HepG2 (cell line): ENCODE data around the gene GATC. TPM values are rescaled to one million over a fixed set of nuclear protein-coding genes. Genes with fewer than 3 reads are reported as not detected.

Experiments
- ATF5 ChIP-seq: sonication (generic); formaldehyde crosslinking; IDR thresholded peaks from 2 replicates; pipeline ENCODE4 v1.4.0; 2020; ENCODE audit warnings: mild to moderate bottlenecking, low read depth, missing genetic modification reagents
- ATF6 ChIP-seq: sonication (generic); formaldehyde crosslinking; conservative IDR thresholded peaks from 2 replicates; pipeline ENCODE4 v1.4.0; 2020; ENCODE audit warnings: missing genetic modification reagents
- DZIP1 ChIP-seq: sonication (generic); formaldehyde crosslinking; IDR thresholded peaks from 2 replicates; pipeline ENCODE4 v1.5.0; 2020; ENCODE audit warnings: mild to moderate bottlenecking, missing genetic modification reagents
- E2F5 ChIP-seq: sonication (generic); formaldehyde crosslinking; conservative IDR thresholded peaks from 2 replicates; pipeline ENCODE4 v1.4.0; 2020; ENCODE audit warnings: missing genetic modification reagents
- EHMT2 ChIP-seq: fragments of 200-600 bp; sonication (generic); IDR thresholded peaks from 2 replicates; pipeline ENCODE4 v1.7.0; 2017; ENCODE audit warnings: antibody characterized with exemption, low read depth, low read length, borderline replicate concordance
- ELF3 ChIP-seq: IDR thresholded peaks from 2 replicates; pipeline ENCODE4 v1.6.1; 2016; ENCODE audit warnings: missing genetic modification reagents, missing compliant biosample characterization
- GATAD1 ChIP-seq: IDR thresholded peaks from 2 replicates; pipeline ENCODE4 v1.6.1; 2016; ENCODE audit warnings: missing genetic modification reagents, missing compliant biosample characterization
- IKZF5 ChIP-seq: IDR thresholded peaks from 2 replicates; pipeline ENCODE4 v1.6.1; 2018; ENCODE audit warnings: missing genetic modification reagents, mild to moderate bottlenecking, missing compliant biosample characterization
- MAX ChIP-seq: IDR thresholded peaks from 2 replicates; pipeline ENCODE4 v1.6.1; 2012; ENCODE audit warnings: inconsistent platforms
- MTA1 ChIP-seq: sonication (generic); formaldehyde crosslinking; IDR thresholded peaks from 2 replicates; pipeline ENCODE4 v1.4.0; 2020; ENCODE audit warnings: missing genetic modification reagents, mild to moderate bottlenecking, borderline replicate concordance
- MTF1 ChIP-seq: sonication (generic); formaldehyde crosslinking; IDR thresholded peaks from 2 replicates; pipeline ENCODE4 v1.5.0; 2020; ENCODE audit warnings: missing genetic modification reagents
- PTBP1 ChIP-seq: fragments of 200-400 bp; formaldehyde crosslinking; IDR thresholded peaks from 2 replicates; pipeline ENCODE4 v1.6.1; 2018; ENCODE audit warnings: low read length, low read depth; ENCODE audit not compliant: poor library complexity, severe bottlenecking
- SP4 ChIP-seq: sonication (generic); formaldehyde crosslinking; IDR thresholded peaks from 2 replicates; pipeline ENCODE4 v1.8.1; 2023; ENCODE audit warnings: mild to moderate bottlenecking, missing genetic modification reagents
- ZBTB2 ChIP-seq: sonication (generic); formaldehyde crosslinking; IDR thresholded peaks from 2 replicates; pipeline ENCODE4 v1.8.0; 2022; ENCODE audit warnings: low read depth, missing genetic modification reagents
- ZBTB42 ChIP-seq: sonication (generic); formaldehyde crosslinking; IDR thresholded peaks from 2 replicates; pipeline ENCODE4 v1.5.0; 2020; ENCODE audit warnings: mild to moderate bottlenecking, missing genetic modification reagents
- ZFAT ChIP-seq: sonication (generic); formaldehyde crosslinking; conservative IDR thresholded peaks from 2 replicates; pipeline ENCODE4 v1.8.1; 2023; ENCODE audit warnings: missing genetic modification reagents, inconsistent platforms
- ZNF33B ChIP-seq: sonication (generic); formaldehyde crosslinking; IDR thresholded peaks from 2 replicates; pipeline ENCODE4 v1.5.1; 2020; ENCODE audit warnings: mild to moderate bottlenecking, missing genetic modification reagents
- ZNF34 ChIP-seq: sonication (generic); formaldehyde crosslinking; IDR thresholded peaks from 2 replicates; pipeline ENCODE4 v1.4.0; 2020; ENCODE audit warnings: mild to moderate bottlenecking, missing genetic modification reagents, borderline replicate concordance
- ZNF605 ChIP-seq: sonication (generic); formaldehyde crosslinking; IDR thresholded peaks from 2 replicates; pipeline ENCODE4 v1.8.0; 2022; ENCODE audit warnings: mild to moderate bottlenecking, missing genetic modification reagents
- ZNF883 ChIP-seq: sonication (generic); formaldehyde crosslinking; IDR thresholded peaks from 2 replicates; pipeline ENCODE4 v1.5.1; 2020; ENCODE audit warnings: mild to moderate bottlenecking, missing genetic modification reagents; ENCODE audit errors: not compliant biosample characterization
- polyA plus RNA-seq, 8 experiments: library from polyadenylated mRNA; depleted of rRNA in 3 of 8; stranded (reverse) in 7 of 8; unstranded in 1 of 8; fragments of >200 nt; fragmentation: Illumina TruSeq in 4 of 8; extraction: Trizol in 4 of 8; gene quantifications; 2 replicates each; pipeline versions ENCODE4 v1.2.1 to v1.2.3, GENCODE V29; 2011 to 2016; ENCODE audit warnings: low read depth in 4 of 8, missing spikeins in 1 of 8, mixed read lengths in 1 of 8; ENCODE audit not compliant: insufficient read depth in 1 of 8
- total RNA-seq, 5 experiments: library from RNA; depleted of rRNA; stranded (reverse); fragments of >200 nt; fragmentation: Illumina TruSeq; extraction: Trizol; gene quantifications; 2 replicates each; pipeline ENCODE4 v1.2.3, GENCODE V29; 2016; ENCODE audit warnings: low read depth in 1 of 5

GATC gene
- total and polyA plus RNA-seq, 2 of the 13 experiments (the other 11 are each of a cell fraction or from before 2014, with no cell fraction given), result 17.7 to 29.7 TPM

- TF ChIP-seq ATF6 (CRISPR knock-in tag) (no peak), IKZF5 (CRISPR knock-in tag) (peak; percentile 82), DZIP1 (CRISPR knock-in tag) (peak; percentile 73; the same call in 1 of the 2 replicates), ATF5 (CRISPR knock-in tag) (0 out of 2 replicates have a peak, but pooled peaks have one; percentile 69), ZFAT (no peak), ZBTB2 (no peak), PTBP1 (no peak), MAX (no peak; the same call in 1 of the 2 replicates), ELF3 (peak; percentile 76), ZNF34 (CRISPR knock-in tag) (no peak), ZBTB42 (CRISPR knock-in tag) (0 out of 2 replicates have a peak, but pooled peaks have one; percentile 30), SP4 (peak; percentile 66), EHMT2 (no peak), ZNF33B (no peak), GATAD1 (CRISPR knock-in tag) (peak; percentile 92), MTA1 (CRISPR knock-in tag) (no peak), E2F5 (CRISPR knock-in tag) (no peak), ZNF883 (peak; percentile 44), ZNF605 (CRISPR knock-in tag) (peak; percentile 69; the same call in 1 of the 2 replicates), MTF1 (CRISPR knock-in tag) (no peak)
Measured at GRCh38 chr12:120437735-120438494, 8.3 kb upstream of the GATC start, which contains the start of gene COX6A1 (continued).
